DOHH2 (cell line): ENCODE results near the gene LTA4H.

ENCODE experiments used
- CTCF ChIP-seq: fragments of 200-600 bp; sonication (generic); IDR thresholded peaks from one replicate; pipeline ENCODE4 v1.5.1; 2014; ENCODE audit warnings: antibody characterized with exemption, mild to moderate bottlenecking, low read depth, low read length; ENCODE audit not compliant: poor library complexity, severe bottlenecking
- EZH2phosphoT487 ChIP-seq: fragments of 200-600 bp; sonication (generic); IDR thresholded peaks from 2 replicates; pipeline ENCODE4 v1.6.1; 2017; ENCODE audit warnings: borderline replicate concordance, mild to moderate bottlenecking, antibody characterized with exemption, low read length, moderate library complexity, mixed read lengths

GRCh38 chr12:96056646-96057455 is 21.5 kb upstream of the LTA4H start:
- no peak for TF ChIP-seq CTCF
- TF ChIP-seq EZH2phosphoT487: no peak
